Fibroblast of villous mesenchyme (primary cell): ENCODE measurements around the gene FADS3. TPM values are rescaled to one million over a fixed set of nuclear protein-coding genes. Genes with fewer than 3 reads are reported as not detected.
A peak's percentile ranks its signal among the peaks of the same experiment; 100 is the strongest.

Source experiments
- DNase-seq: peaks from one replicate; pipeline ENCODE4 v3.0.0-alpha.2; 2010; ENCODE audit warnings: low read depth
- H3K4me3 ChIP-seq: 2 replicates; pipeline ENCODE4 v1.5.1; 2011; ENCODE audit warnings: low read depth, mild to moderate bottlenecking, low read length
- CTCF ChIP-seq: IDR thresholded peaks from 2 replicates; pipeline ENCODE4 v1.5.1; 2012; ENCODE audit warnings: low read depth, mild to moderate bottlenecking, low read length; ENCODE audit not compliant: insufficient read depth
- total RNA-seq: library from RNA; depleted of rRNA; stranded (reverse); fragments of >200 nt; gene quantifications from 2 replicates; pipeline ENCODE4 v1.2.3, GENCODE V29; 2012

Gene FADS3
- 94.7 and 126 TPM in 2 replicates for total RNA-seq

- no peak for TF ChIP-seq CTCF
- peak within 1 kb of the TSS; percentile 63 for H3K4me3 ChIP-seq
- DNase-seq = peak; percentile 82
These were observed at the start of gene FADS3 for GRCh38 chr11:61891331-61892084. TSS of gene FADS3 (minus strand) at chr11:61891545. CDS start at chr11:61891381, 164 bp downstream.

GRCh38 chr11:61940466-61940865 lies 49.1 kb upstream of the FADS3 start:
- no peak for TF ChIP-seq CTCF
- H3K4me3 ChIP-seq = no peak overlapping the region
- no peak for DNase-seq

- TF ChIP-seq CTCF = no peak
- no peak overlapping the region for H3K4me3 ChIP-seq
- DNase-seq = no peak
These were observed 44.5 kb upstream of the FADS3 start for GRCh38 chr11:61935861-61936260.

GRCh38 chr11:61930933-61931332 lies 39.6 kb upstream of the FADS3 start:
- H3K4me3 ChIP-seq = no peak overlapping the region
- TF ChIP-seq CTCF = no peak
- DNase-seq = no peak

GRCh38 chr11:61928606-61929005 lies 37.3 kb upstream of the FADS3 start:
- no peak overlapping the region for H3K4me3 ChIP-seq
- DNase-seq = no peak
- no peak for TF ChIP-seq CTCF

GRCh38 chr11:61927501-61927900 lies 36.2 kb upstream of the FADS3 start:
- no peak overlapping the region for H3K4me3 ChIP-seq
- TF ChIP-seq CTCF = no peak
- no peak for DNase-seq

- no peak overlapping the region for H3K4me3 ChIP-seq
- TF ChIP-seq CTCF = no peak
- no peak for DNase-seq
These were observed 34.9 kb upstream of the FADS3 start for GRCh38 chr11:61926235-61926634.
